WTC11 (cell line): ENCODE results near the gene SFI1. TPM values are rescaled to one million over a fixed set of nuclear protein-coding genes. Genes with fewer than 3 reads are reported as not detected.

Experiments used
- ATAC-seq: fragments of 200-7000 bp; cut with Tn5 transposase; 2 replicates; pipeline ENCODE4 v1.10.0; 2021; ENCODE audit warnings: mild to moderate bottlenecking, moderate library complexity
- CTCF ChIA-PET: fragments of 300-600 bp; sonication (Branson Sonifier 250); formaldehyde crosslinking; loops from one replicate; lab custom pipeline; 2021; ENCODE audit warnings: antibody characterized with exemption; lab: Charles Lee
- POLR2A ChIA-PET: fragments of 350-600 bp; sonication (Branson Sonifier 250); formaldehyde crosslinking; loops from one replicate; lab custom pipeline; 2021; ENCODE audit warnings: antibody characterized with exemption; lab: Charles Lee
- DNase-seq: peaks from one replicate; pipeline ENCODE4 v3.0.0; 2021; ENCODE audit warnings: low spot score
- H3K27ac Mint-ChIP-seq: 2 replicates; pipeline ENCODE4 v1.8.0; 2021; ENCODE audit warnings: mixed read lengths
- H3K27me3 Mint-ChIP-seq: 2 replicates; pipeline ENCODE4 v1.8.0; 2021; ENCODE audit warnings: low read depth, mild to moderate bottlenecking, moderate library complexity, mixed read lengths
- H3K36me3 Mint-ChIP-seq: 2 replicates; pipeline ENCODE4 v1.8.0; 2021; ENCODE audit warnings: mixed read lengths
- H3K4me1 Mint-ChIP-seq: 2 replicates; pipeline ENCODE4 v1.8.0; 2022; ENCODE audit warnings: mixed read lengths
- H3K4me3 Mint-ChIP-seq: 2 replicates; pipeline ENCODE4 v1.8.0; 2021; ENCODE audit warnings: mild to moderate bottlenecking, moderate library complexity, mixed read lengths
- H3K9me3 Mint-ChIP-seq: 2 replicates; pipeline ENCODE4 v1.8.0; 2021; ENCODE audit warnings: mixed read lengths
- CREB1 ChIP-seq: sonication (generic); formaldehyde crosslinking; IDR thresholded peaks from 2 replicates; pipeline ENCODE4 v1.8.0; 2023; ENCODE audit warnings: mild to moderate bottlenecking, missing genetic modification reagents
- CREM ChIP-seq: sonication (generic); formaldehyde crosslinking; IDR thresholded peaks from 2 replicates; pipeline ENCODE4 v1.8.1; 2022; ENCODE audit warnings: mild to moderate bottlenecking, missing genetic modification reagents, moderate library complexity
- ESRRA ChIP-seq: sonication (generic); formaldehyde crosslinking; IDR thresholded peaks from 2 replicates; pipeline ENCODE4 v1.8.1; 2022; ENCODE audit warnings: mild to moderate bottlenecking, missing genetic modification reagents, borderline replicate concordance
- GTF2I ChIP-seq: fragments of 250-450 bp; sonication (Bioruptor Pico); conservative IDR thresholded peaks from 2 replicates; pipeline ENCODE4 v1.4.0; 2021; ENCODE audit warnings: mild to moderate bottlenecking
- KAT7 ChIP-seq: sonication (generic); formaldehyde crosslinking; IDR thresholded peaks from 2 replicates; pipeline ENCODE4 v1.8.1; 2023; ENCODE audit warnings: missing genetic modification reagents, mild to moderate bottlenecking, borderline replicate concordance
- NFATC4 ChIP-seq: fragments of 250-450 bp; sonication (Bioruptor Pico); IDR thresholded peaks from 2 replicates; pipeline ENCODE4 v1.9.0; 2021; ENCODE audit warnings: mild to moderate bottlenecking
- SP1 ChIP-seq: sonication (generic); formaldehyde crosslinking; conservative IDR thresholded peaks from 2 replicates; pipeline ENCODE4 v1.8.1; 2022; ENCODE audit warnings: missing genetic modification reagents
- TCF7 ChIP-seq: sonication (generic); formaldehyde crosslinking; IDR thresholded peaks from 2 replicates; pipeline ENCODE4 v1.8.0; 2022; ENCODE audit warnings: mild to moderate bottlenecking, low read depth, missing genetic modification reagents, moderate library complexity
- TEAD4 ChIP-seq: sonication (generic); formaldehyde crosslinking; IDR thresholded peaks from 2 replicates; pipeline ENCODE4 v1.8.0; 2022; ENCODE audit warnings: mild to moderate bottlenecking, missing genetic modification reagents
- TP53 ChIP-seq: sonication (generic); formaldehyde crosslinking; IDR thresholded peaks from 2 replicates; pipeline ENCODE4 v1.8.1; 2023; ENCODE audit warnings: mild to moderate bottlenecking, missing genetic modification reagents
- ZNF138 ChIP-seq: sonication (generic); formaldehyde crosslinking; conservative IDR thresholded peaks from 2 replicates; pipeline ENCODE4 v1.8.1; 2022; ENCODE audit warnings: mild to moderate bottlenecking, moderate library complexity, missing genetic modification reagents
- ZNF671 ChIP-seq: fragments of 250-450 bp; sonication (Bioruptor Pico); IDR thresholded peaks from 2 replicates; pipeline ENCODE4 v1.8.0; 2021; ENCODE audit warnings: mild to moderate bottlenecking
- total RNA-seq: library from RNA; stranded (reverse); gene quantifications from 3 replicates; pipeline ENCODE4 v1.2.3, GENCODE V29; 2021
- TF ChIP-seq, protein P1 (sequence below): sonication (generic); formaldehyde crosslinking; IDR thresholded peaks from 2 replicates; pipeline ENCODE4 v1.8.1; 2022; ENCODE audit warnings: low read depth, missing genetic modification reagents, borderline replicate concordance
- TF ChIP-seq, protein P2 (sequence below): fragments of 250-450 bp; sonication (Bioruptor Pico); IDR thresholded peaks from 2 replicates; pipeline ENCODE4 v1.9.0; 2021; ENCODE audit warnings: mild to moderate bottlenecking

Gene SFI1
- total RNA-seq, 1 experiment from 2014 or later, result 43.6 TPM

GRCh38 chr22:31646186-31647019, 150.1 kb downstream of the SFI1 start (continued):
- TF ChIP-seq, protein P1, sequence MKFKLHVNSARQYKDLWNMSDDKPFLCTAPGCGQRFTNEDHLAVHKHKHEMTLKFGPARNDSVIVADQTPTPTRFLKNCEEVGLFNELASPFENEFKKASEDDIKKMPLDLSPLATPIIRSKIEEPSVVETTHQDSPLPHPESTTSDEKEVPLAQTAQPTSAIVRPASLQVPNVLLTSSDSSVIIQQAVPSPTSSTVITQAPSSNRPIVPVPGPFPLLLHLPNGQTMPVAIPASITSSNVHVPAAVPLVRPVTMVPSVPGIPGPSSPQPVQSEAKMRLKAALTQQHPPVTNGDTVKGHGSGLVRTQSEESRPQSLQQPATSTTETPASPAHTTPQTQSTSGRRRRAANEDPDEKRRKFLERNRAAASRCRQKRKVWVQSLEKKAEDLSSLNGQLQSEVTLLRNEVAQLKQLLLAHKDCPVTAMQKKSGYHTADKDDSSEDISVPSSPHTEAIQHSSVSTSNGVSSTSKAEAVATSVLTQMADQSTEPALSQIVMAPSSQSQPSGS (CRISPR knock-in tag), result no peak
- TF ChIP-seq NFATC4 (CRISPR knock-in tag) (no peak), ZNF138 (no peak)
- TF ChIP-seq, all 79 proteins: peak for 0

DNA sequence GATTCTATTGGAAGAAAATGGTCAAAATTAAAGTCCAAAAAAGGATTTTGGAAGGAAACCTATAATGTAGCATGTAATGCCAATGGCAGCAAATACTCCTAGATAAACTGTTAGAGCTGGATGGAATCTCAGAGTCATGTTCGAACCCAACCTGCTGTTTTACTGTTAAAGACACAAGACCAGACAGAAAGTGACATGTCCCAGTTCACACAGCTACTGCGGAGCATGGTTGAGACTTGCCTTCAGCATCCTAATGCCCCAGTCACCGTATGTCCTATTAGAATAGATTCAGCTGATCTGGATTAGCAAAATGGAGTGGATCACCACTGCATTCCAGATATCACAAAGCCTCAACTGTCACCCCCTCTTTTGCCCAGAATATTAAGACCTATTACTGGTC, 150.7 kb downstream of the SFI1 start:
- no peak overlapping the region for H3K4me3 Mint-ChIP-seq
- ChIA-PET CTCF (interaction anchor here (1.0 to 2.1 kb wide), 2 partner anchors 19 to 199 kb away, joined by 3 to 13 read pairs; no protein-coding TSS in a partner anchor), POLR2A (no interaction called here)
- ATAC-seq (no peak), DNase-seq (no peak)
- H3K9me3 Mint-ChIP-seq, result no peaks in the 10 kb centered on the region
- H3K27me3 Mint-ChIP-seq, result no peaks in the 10 kb centered on the region
- peaks cover 55% of the 10 kb centered on the region for H3K36me3 Mint-ChIP-seq
- H3K4me1 Mint-ChIP-seq, result peaks cover 15% of the 10 kb centered on the region
- no peak for TF ChIP-seq ESRRA (CRISPR knock-in tag)
- no peak for TF ChIP-seq TP53
- TF ChIP-seq ZNF671 (CRISPR knock-in tag), result no peak
- no peak for TF ChIP-seq SP1 (CRISPR knock-in tag)
- no peak for TF ChIP-seq KAT7
- peak overlapping the region; percentile 8; the same call in 1 of the 2 replicates for H3K27ac Mint-ChIP-seq

- ATAC-seq, result no peak
- ChIA-PET CTCF (interaction anchor here (1.0 to 2.1 kb wide), 2 partner anchors 18 to 199 kb away, joined by 3 to 13 read pairs; no protein-coding TSS in a partner anchor), POLR2A (interaction anchor here (0.6 kb wide), 1 partner anchor 12 kb away, joined by 4 read pairs; no protein-coding TSS in a partner anchor)
- no peaks in the 10 kb centered on the region for H3K9me3 Mint-ChIP-seq
- no peaks in the 10 kb centered on the region for H3K27me3 Mint-ChIP-seq
- DNase-seq, result no peak
- H3K4me3 Mint-ChIP-seq, result no peak overlapping the region
- no peak for TF ChIP-seq CREM (CRISPR knock-in tag)
- no peak for TF ChIP-seq TEAD4
- TF ChIP-seq ESRRA (CRISPR knock-in tag), result no peak
- TF ChIP-seq, protein P2, sequence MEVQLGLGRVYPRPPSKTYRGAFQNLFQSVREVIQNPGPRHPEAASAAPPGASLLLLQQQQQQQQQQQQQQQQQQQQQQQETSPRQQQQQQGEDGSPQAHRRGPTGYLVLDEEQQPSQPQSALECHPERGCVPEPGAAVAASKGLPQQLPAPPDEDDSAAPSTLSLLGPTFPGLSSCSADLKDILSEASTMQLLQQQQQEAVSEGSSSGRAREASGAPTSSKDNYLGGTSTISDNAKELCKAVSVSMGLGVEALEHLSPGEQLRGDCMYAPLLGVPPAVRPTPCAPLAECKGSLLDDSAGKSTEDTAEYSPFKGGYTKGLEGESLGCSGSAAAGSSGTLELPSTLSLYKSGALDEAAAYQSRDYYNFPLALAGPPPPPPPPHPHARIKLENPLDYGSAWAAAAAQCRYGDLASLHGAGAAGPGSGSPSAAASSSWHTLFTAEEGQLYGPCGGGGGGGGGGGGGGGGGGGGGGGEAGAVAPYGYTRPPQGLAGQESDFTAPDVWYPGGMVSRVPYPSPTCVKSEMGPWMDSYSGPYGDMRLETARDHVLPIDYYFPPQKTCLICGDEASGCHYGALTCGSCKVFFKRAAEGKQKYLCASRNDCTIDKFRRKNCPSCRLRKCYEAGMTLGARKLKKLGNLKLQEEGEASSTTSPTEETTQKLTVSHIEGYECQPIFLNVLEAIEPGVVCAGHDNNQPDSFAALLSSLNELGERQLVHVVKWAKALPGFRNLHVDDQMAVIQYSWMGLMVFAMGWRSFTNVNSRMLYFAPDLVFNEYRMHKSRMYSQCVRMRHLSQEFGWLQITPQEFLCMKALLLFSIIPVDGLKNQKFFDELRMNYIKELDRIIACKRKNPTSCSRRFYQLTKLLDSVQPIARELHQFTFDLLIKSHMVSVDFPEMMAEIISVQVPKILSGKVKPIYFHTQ, result no peak
- no peak for TF ChIP-seq TCF7 (CRISPR knock-in tag)
- TF ChIP-seq, protein P1 (CRISPR knock-in tag), result no peak
- no peak for TF ChIP-seq GTF2I (CRISPR knock-in tag)
- TF ChIP-seq CREB1 (CRISPR knock-in tag), result no peak
- H3K4me1 Mint-ChIP-seq, result peaks cover 15% of the 10 kb centered on the region
- 0 out of 2 replicates have a peak overlapping the region, but pooled peaks have one; percentile 19 for H3K27ac Mint-ChIP-seq
- H3K36me3 Mint-ChIP-seq, result peaks cover 52% of the 10 kb centered on the region
Measured at GRCh38 chr22:31647523-31648320, 151.4 kb downstream of the SFI1 start.
